ENCODE measurements around the gene SIDT2.

DNA sequence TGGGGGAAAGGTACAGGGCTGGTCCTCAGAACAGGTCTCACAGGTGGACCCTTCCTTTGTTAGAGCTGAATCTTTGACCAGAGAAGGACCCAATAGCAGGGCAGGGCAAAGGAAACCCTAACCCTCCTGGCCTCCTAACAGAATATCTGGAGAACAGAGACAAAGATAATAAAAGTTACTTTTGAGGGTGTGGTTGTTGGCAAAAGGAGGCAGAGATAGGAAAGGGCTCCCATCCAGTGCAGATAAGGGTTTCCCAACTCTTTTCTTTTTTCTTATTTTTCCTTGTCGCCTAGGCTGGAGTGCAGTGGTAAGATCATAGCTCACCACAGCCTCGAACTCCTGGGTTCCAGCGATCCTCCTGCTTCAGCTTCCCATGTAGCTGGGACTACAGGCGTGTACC, 41.5 kb downstream of the SIDT2 start:
- no peak for TF ChIP-seq CTCF (IDR thresholded peaks at IDR 0.05)
- TF ChIP-seq POLR2A (IDR thresholded peaks at IDR 0.05): no peak

All from testis (tissue), 2 donors.